GM18511 (cell line): ENCODE measurements around the gene TAPT1.

Source experiments
- ATAC-seq: cut with Tn5 transposase; IDR thresholded peaks from one replicate; pipeline ENCODE4 v1.9.1; 2021; ENCODE audit warnings: mild to moderate bottlenecking, moderate library complexity; ENCODE audit not compliant: unreplicated experiment

Gene TAPT1

GRCh38 chr4:16248605-16249004 lies 22.3 kb upstream of the TAPT1 start:
- no peak for ATAC-seq

DNA sequence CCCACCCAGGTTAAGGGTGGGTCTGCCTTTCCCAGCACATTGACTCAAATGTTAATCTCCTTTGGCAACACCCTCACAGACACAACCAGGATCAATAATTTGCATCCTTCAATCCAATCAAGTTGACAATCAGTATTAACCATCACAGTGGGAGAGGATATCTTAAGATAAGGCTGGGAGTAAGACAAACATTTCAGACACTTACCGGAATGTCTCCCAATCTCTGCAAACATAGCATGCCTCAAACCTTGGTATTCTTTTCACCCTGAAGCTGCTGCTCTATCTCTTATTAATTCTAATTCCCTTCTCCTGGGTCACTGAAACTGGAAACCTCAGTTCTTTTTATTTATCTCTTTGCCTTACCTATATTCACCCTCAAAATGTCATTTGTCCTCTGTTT lies 19.0 kb upstream of the TAPT1 start:
- ATAC-seq = no peak

DNA sequence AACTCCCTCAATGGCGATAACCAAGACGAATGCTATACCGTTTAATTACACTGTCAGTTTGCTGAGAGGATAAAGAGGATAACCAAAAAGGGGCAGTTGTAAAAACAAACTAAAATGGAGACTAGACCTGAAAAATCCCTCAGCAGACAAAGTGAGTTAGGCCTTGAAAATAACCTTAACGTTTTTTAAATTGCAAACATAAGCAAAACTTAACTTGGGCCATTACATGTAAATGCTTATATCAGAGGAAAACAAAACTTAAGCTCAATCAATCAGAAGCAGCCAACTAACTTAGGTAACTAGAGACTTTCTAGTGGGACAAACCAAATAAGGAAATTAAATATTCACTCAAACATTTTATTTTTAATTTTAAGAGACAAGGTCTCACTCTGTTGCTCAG lies 17.0 kb upstream of the TAPT1 start:
- no peak for ATAC-seq

DNA sequence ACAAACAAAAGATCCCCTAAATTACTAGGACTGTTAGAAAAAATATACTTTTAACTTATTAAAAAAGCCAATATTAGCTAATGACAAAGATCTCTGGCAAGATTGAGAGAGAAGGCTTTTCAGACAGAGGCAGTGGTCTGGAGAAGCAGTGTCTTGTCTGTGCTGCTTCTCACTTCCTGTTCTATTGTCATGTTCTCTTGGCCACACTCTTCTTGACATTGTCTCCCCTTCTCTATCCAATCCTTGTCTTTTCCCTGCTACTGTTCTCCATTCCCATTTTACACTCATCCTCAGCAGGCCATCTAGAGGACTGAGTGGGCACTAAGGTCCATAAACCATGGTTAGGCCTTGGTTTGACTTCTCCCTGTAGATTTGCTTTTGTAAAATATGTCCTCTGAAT lies 14.0 kb upstream of the TAPT1 start:
- ATAC-seq = no peak

DNA sequence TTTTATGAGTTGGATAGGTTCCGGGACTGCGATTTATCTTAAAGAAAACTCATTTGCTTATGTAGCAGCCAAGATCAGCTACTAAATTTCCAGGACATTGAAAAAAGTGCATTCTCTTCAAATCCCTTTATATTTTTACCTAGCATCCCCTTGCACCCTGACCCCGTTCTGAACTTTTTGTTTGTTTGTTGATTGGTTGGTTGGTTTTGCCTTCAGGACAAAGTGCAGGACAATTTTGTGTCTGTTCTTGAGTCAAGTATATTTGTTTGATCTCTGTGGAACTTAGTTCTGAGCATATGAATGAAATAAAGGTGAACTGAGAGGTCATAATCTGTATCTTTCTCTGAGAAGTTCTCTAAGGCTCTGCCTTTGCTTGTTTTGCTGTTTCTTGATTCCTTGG lies 12.8 kb upstream of the TAPT1 start:
- ATAC-seq = no peak

GRCh38 chr4:16238327-16238726 lies 12.1 kb upstream of the TAPT1 start:
- no peak for ATAC-seq

DNA sequence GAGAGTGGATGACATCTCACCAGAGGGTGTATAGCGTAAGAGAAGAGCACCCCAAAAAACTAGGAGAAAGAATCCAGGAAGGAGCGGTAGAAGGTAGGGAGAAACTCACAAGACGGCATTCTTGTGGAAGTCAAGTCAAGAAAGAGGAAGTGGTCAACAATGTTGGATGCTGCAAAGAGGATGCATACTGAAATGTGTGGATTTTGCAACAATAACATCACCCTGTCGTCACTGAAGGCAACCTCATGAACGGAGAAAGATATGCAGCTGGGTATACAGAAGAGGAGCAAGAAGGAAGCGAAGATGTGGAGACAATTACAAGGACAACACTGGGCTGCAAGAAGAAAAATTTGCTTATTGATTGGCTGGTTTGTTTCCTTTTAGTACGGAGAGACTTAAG lies 11.4 kb upstream of the TAPT1 start:
- ATAC-seq = no peak

GRCh38 chr4:16236402-16237023 lies 10.2 kb upstream of the TAPT1 start:
- ATAC-seq = no peak

- ATAC-seq = no peak
Observed at GRCh38 chr4:16235209-16235608, 8.9 kb upstream of the TAPT1 start.

- no peak for ATAC-seq
Observed at GRCh38 chr4:16233569-16234177, 7.4 kb upstream of the TAPT1 start.

DNA sequence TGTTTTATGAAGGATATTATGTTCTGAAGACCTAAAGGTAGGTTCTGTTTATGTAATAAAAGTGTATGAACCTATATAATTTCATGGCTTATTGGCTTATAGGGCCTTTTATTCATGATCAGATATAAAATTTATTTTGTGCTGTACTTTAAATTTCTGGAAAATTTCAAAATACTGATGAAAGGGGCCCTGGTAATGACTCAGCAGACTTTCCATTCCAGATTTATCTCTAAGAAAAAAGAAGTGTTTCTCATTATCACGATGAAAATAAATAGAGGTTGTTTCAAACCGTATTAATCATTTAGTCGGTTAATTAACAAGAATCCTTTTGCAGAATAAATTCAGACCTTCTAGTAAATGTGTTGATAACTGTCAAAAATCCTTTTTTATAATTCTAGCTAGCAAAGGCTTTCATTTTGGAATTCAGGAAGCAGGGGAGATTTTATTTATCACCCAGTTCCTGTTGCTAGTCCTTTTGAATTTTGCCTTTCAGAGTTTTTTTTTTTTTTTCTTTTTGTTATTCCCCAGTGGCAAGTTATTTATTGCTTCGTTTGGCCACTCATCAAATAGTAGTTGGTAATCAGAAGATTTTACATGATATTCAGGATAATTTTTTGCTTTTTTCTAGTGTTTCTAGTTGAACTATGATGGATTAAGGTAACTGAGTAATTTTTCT lies 5.4 kb upstream of the TAPT1 start:
- ATAC-seq = no peak

- ATAC-seq = no peak
Observed at GRCh38 chr4:16230308-16230707, 4.0 kb upstream of the TAPT1 start.

GRCh38 chr4:16229604-16230003 lies 3.3 kb upstream of the TAPT1 start:
- ATAC-seq = no peak

- no peak for ATAC-seq
Observed at GRCh38 chr4:16227462-16227868, 1.2 kb upstream of the TAPT1 start.

- peak; percentile 49 for ATAC-seq
Observed at GRCh38 chr4:16226816-16227461, 668 bp upstream of the TAPT1 start.

- peak; percentile 0 for ATAC-seq
Observed at GRCh38 chr4:16225167-16225862, 956 bp downstream of the TAPT1 start.

DNA sequence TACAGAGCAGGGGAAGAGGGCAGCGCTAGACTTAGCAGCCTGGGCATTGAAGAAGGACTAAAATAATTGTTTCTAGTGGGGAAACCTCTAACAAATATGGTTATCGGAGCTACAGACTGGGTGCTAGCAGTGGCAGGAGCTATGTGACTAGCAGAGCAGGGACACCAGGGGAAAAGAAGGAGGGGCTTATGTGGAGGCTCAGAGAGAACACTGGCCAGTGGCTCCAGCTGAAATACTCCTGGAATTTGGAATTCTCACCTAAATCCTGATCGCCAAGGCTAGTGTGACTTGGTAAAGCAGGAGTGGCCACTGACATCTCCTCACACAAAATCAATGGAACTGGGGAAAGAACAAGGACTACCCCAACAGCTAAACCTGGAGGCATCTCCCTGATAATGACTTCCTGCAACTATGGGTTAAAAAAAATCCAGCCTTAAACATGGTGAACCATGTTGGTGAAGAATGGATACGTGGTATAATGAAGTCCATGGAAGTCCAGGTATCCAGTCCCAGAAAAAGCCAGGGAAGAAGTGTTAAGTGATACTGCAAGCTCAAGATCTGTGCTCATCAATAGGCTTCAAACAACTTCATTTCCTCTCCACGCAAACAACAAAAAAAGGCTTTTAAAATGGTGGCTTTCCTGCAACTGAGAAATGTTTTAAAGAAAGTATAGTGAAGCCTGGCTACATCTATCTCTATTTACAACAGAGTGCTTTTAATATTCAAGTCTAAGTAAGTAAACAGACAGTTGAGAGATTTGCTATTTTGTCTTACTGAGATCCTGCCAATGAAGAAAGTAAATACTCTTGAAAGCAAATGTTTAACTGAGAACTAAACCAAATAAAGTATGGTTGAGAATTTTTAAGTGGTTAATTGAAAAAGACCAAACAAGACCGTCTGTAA lies 1.8 kb downstream of the TAPT1 start:
- ATAC-seq = no peak

- no peak for ATAC-seq
Observed at GRCh38 chr4:16222957-16223527, 3.2 kb downstream of the TAPT1 start.

GRCh38 chr4:16218950-16219349 lies 7.3 kb downstream of the TAPT1 start:
- no peak for ATAC-seq
